GM21717 (cell line): ENCODE results near the gene KCNK4.
A peak's percentile ranks its signal among the peaks of the same experiment; 100 is the strongest.
"Not testable (repeated sequence)": the region's sequence is repeated elsewhere in the genome, so short reads cannot be mapped to it uniquely, and the experiment has no call there.

Source experiments
- ATAC-seq: cut with Tn5 transposase; IDR thresholded peaks from one replicate; pipeline ENCODE4 v1.9.1; 2021; ENCODE audit warnings: mild to moderate bottlenecking, moderate library complexity; ENCODE audit not compliant: unreplicated experiment

The KCNK4 gene

DNA sequence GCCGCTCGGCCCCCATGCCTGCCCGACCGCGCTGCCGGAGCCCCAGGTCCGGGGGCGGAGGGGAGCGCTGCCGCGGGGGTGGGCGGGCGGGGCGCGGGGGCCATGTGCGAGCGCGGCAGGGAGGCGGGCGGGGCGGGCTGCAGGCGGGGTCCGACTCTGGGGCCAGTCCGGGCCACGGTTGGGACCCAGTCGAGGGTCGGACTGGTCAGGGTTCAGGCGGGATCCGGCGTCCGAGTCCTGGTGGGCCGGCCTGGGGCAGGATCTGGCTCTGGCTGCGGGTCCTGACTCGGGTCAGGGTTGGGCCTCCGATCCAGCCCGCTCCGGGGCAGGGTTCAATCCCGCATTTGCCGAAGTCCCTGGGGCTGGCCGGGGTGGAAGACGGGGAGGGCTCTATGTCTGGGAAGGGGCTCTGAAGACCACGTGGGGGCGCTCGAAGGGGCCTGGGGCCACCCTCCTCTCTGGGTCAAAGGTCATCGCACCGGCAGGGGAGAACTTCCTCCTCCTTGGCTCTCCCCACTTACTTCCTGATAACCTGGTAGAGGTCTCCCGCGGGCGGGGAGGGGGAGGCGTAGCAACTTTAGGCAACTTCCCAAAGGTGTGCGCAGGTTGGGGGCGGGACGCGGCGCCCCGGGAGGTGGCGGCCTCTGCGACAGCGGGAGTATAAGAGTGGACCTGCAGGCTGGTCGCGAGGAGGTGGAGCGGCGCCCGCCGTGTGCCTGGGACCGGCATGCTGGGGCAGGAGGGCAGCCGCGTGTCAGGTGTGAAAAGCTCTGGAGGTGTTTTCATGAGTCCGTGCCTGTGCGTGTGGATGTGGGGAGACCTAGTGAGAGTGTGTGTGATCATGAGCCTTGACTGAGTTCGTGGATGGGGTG, 14.8 kb downstream of the KCNK4 start:
- peak; percentile 27 for ATAC-seq

DNA sequence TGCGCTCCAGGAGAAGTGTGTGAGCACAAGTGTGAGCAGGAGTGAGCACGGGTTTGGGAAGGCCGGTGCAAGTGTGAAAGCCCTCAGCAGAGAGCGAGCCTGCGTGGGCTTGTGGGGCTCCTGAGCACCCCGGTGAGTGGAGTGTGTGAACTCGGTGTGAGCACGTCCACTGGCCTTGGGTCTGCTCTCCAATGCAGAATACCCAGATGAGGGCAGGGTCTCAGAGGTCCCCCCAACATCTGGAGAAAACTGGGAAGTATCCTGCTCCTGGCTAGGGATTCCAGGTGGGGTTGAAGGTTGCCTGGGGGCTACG, 15.4 kb downstream of the KCNK4 start:
- ATAC-seq = no peak

DNA sequence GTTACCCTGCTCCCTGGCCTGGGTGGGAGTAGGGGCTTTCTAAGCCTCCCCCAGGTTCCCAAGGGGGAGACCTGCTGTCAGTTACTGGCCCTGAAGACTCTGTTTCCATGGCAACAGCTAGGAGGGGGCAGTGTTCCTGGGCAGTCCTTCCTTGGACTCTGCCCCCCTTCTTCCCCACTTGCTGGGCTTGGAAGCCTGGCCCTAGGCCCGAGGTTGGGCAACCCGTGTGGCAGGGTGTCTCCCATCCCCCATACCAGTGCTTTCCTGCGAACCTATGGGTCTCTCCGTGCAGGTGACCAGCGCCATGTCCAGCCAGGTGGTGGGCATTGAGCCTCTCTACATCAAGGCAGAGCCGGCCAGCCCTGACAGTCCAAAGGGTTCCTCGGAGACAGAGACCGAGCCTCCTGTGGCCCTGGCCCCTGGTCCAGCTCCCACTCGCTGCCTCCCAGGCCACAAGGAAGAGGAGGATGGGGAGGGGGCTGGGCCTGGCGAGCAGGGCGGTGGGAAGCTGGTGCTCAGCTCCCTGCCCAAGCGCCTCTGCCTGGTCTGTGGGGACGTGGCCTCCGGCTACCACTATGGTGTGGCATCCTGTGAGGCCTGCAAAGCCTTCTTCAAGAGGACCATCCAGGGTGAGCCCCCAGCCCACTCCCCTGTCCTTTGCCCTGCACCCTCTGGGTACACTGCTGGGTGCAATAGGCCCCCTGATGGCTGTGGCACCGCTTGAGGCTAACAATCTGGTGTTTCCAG, 15.9 kb downstream of the KCNK4 start:
- no peak for ATAC-seq

DNA sequence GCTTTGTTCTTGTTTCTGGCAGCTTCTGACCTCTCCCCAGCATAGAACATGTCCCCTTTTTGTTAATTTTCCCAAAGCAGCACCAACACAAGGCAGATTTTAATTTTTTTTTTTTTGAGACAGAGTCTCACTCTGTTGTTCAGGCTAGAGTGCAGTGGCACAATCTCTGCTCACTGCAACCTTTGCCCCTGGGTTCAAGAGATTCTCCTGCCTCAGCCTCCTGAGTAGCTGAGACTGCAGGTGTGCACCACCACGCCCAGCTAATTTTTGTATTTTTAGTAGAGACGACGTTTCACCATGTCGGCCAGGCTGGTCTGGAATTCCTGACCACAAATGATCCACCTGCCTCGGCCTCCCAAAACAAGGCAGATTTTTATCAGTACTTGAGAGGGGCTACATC, 16.7 kb downstream of the KCNK4 start:
- not testable (repeated sequence) for ATAC-seq

DNA sequence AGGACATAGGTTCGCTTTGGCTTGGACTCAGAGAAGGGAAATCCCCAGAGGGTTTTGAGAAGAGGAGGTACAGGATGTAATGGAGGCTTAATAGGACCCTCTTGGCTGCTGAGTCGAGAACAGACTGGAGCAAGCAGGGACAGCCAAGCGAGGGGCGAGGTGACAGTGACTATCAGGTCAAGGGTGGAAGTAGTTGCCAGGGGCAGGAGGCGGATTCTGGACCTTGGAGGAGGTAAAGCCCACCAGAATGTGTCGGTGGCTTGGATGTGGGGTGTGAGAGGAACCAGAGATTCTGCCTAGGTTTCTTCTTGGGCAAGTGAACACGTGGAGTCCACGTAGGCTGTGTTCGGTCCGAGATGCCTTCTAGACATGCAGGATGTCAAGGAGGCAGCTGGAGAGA, 21.8 kb downstream of the KCNK4 start:
- ATAC-seq = no peak

DNA sequence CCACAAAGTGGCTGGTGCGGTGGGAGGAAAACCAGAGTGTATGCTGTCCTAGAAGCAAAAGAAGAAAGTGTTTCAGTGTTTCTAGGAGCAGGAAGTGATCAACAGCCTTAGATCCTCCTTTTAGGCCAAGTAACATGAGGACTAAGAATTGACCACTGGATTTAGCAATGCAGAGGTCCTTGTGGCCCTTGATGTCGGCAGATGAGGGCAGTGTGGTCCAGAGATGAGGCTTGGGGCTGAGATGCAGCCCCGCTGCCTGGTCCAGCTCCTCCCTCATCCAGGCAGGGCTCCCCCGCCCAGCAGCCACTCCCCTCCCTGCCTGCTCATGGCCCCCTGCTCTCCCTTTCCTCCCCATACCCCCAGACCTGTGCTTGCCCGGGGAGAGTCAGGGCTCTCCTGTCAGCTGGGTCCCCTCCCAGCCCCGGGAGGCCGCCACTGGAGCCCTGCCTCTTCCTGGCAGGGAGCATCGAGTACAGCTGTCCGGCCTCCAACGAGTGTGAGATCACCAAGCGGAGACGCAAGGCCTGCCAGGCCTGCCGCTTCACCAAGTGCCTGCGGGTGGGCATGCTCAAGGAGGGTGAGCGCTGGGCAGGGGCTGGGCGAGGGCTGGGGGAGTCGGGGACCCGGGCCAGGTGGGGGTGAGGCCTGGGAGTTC, 22.5 kb downstream of the KCNK4 start:
- ATAC-seq = no peak

DNA sequence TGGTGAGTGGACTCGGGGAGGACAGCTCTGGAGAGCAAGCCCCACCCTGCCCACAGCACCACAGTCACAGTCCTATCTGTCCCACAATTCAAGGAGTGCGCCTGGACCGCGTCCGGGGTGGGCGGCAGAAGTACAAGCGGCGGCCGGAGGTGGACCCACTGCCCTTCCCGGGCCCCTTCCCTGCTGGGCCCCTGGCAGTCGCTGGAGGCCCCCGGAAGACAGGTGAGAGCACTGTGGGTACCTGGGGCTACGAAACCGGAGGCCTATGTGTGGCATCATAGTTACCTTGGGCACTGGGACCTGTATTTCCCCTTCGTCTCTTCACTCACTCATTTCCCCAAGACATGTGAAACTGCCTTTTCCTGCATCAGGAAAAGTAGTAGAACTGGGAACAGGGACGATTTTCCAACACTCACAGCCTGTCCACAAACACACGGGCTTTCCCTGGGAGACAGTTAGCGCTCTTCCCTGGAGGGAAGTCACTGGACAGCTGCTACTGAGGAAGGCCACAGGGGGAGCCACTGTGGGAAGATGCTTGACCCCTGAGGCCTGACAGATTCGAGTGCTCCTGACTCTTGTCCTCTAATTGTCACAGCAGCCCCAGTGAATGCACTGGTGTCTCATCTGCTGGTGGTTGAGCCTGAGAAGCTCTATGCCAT, 23.2 kb downstream of the KCNK4 start:
- ATAC-seq = no peak

DNA sequence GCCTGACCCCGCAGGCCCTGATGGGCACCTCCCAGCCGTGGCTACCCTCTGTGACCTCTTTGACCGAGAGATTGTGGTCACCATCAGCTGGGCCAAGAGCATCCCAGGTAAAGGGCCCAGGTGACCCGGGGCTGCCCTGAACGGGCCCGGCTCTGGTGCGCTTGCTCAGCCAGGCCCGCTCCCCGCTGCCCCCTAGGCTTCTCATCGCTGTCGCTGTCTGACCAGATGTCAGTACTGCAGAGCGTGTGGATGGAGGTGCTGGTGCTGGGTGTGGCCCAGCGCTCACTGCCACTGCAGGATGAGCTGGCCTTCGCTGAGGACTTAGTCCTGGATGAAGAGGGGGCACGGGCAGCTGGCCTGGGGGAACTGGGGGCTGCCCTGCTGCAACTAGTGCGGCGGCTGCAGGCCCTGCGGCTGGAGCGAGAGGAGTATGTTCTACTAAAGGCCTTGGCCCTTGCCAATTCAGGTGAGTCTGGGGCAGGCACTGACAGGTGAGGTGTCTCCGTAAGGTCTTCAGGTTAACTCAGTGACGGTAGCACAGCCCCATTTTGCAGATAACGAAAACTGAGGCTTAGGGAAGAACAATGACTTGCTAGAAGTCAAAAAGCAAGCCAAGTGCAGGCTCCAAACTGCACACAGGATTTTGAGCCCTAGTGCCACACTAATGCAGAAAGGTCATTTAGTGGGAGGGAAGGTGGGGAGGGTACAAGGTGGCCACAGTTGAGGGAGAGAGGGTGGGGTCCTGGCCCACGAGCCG, 23.9 kb downstream of the KCNK4 start:
- no peak for ATAC-seq

DNA sequence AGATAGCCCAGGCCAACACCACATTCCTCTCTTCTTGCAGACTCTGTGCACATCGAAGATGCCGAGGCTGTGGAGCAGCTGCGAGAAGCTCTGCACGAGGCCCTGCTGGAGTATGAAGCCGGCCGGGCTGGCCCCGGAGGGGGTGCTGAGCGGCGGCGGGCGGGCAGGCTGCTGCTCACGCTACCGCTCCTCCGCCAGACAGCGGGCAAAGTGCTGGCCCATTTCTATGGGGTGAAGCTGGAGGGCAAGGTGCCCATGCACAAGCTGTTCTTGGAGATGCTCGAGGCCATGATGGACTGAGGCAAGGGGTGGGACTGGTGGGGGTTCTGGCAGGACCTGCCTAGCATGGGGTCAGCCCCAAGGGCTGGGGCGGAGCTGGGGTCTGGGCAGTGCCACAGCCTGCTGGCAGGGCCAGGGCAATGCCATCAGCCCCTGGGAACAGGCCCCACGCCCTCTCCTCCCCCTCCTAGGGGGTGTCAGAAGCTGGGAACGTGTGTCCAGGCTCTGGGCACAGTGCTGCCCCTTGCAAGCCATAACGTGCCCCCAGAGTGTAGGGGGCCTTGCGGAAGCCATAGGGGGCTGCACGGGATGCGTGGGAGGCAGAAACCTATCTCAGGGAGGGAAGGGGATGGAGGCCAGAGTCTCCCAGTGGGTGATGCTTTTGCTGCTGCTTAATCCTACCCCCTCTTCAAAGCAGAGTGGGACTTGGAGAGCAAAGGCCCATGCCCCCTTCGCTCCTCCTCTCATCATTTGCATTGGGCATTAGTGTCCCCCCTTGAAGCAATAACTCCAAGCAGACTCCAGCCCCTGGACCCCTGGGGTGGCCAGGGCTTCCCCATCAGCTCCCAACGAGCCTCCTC, 24.8 kb downstream of the KCNK4 start:
- ATAC-seq = not testable (repeated sequence)

DNA sequence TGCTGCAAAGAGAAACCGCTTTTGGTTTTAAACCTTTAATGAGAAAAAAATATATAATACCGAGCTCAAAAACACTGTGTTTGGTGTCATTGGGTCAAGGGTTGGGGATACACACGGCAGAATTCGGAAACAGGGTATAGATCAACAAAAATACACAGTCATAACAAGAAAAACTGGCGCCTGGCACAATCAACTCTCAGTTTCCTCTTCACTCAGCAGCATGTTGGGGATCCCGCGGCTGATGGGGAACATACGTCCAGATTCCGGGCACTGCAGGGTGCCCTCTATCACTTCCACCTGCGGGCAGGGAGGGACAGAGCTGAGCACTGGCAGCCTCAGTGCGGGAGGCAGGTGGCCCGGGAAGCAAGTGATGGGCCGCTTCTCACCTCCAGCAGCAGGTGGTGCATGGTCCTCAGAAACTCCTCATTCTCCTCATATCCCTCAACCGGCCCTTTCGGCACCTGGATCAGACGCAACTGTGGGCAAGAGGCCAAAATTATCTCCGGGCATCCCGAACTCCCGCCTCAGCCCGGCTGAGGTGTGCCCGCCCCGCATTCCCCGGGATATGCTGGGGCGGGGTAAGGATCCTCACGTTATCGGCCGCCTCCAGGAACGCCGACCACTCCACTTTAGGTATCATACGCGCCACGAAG, 25.7 kb downstream of the KCNK4 start:
- ATAC-seq = peak; percentile 5

DNA sequence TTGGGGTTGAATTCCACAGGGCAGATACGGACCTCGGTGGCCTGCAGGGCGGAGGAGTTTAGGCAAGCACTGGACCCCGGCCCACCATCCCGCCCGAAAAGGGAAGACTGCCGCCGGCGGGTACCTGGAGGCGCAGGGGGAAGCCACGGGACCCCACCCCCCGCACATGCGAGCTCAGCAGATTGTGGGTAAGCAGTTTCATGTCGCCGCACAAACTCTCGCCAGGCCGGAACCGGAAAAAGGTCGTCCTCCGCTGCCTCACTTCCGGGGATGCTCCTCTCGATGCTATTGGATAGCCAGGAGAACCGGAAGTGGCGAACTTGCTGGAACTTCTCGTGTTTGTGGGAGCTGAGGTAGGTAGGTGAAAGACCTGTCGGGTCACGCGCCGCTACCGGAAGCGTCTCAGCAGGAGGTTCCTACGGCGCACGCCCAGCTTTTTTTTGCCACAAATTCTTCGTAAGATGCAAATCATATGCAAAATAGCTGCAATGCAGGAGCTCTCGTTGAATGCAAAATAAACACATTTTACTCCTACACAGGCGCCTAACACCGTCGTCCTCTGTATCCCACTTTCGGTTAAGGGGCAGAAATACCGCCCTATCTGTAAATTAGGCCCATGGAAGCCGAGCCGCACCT, 26.3 kb downstream of the KCNK4 start, which contains the start of gene TRMT112:
TRMT112 (minus strand) TSS at position 235 of the 636 bp plus-strand sequence; CDS start at position 202, 33 bp downstream.
- peak; percentile 41 for ATAC-seq

DNA sequence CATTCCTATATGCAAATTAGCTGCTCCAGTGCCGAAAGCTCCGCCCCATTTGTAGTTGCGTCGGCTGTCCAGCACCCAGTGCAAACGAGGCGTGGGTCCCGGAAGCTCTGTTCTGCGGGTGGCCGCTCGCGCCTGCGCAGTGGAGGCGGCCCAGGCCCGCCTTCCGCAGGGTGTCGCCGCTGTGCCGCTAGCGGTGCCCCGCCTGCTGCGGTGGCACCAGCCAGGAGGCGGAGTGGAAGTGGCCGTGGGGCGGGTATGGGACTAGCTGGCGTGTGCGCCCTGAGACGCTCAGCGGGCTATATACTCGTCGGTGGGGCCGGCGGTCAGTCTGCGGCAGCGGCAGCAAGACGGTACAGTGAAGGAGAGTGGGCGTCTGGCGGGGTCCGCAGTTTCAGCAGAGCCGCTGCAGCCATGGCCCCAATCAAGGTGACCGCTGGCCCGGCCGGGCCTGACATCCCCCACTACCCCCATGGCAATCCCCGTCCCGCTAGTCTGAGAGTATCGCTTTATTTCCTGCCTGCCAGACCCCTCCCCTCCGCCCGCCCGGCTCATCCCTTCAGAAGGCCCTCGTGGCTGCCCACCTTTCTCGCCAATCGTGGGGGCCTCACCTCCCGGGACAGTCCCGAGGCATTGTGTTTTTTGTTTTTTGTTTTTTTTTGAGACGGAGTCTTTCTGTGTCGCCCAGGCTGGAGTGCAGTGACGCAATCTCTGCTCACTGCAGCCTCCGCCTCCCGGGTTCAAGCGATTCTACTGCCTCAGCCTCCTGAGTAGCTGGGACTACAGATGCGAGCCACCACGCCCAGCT, 27.1 kb downstream of the KCNK4 start, which contains the start of gene PRDX5:
PRDX5 (plus strand) TSS at position 161 of the 805 bp plus-strand sequence; CDS start at position 256, 95 bp downstream.
- ATAC-seq = peak; percentile 48

DNA sequence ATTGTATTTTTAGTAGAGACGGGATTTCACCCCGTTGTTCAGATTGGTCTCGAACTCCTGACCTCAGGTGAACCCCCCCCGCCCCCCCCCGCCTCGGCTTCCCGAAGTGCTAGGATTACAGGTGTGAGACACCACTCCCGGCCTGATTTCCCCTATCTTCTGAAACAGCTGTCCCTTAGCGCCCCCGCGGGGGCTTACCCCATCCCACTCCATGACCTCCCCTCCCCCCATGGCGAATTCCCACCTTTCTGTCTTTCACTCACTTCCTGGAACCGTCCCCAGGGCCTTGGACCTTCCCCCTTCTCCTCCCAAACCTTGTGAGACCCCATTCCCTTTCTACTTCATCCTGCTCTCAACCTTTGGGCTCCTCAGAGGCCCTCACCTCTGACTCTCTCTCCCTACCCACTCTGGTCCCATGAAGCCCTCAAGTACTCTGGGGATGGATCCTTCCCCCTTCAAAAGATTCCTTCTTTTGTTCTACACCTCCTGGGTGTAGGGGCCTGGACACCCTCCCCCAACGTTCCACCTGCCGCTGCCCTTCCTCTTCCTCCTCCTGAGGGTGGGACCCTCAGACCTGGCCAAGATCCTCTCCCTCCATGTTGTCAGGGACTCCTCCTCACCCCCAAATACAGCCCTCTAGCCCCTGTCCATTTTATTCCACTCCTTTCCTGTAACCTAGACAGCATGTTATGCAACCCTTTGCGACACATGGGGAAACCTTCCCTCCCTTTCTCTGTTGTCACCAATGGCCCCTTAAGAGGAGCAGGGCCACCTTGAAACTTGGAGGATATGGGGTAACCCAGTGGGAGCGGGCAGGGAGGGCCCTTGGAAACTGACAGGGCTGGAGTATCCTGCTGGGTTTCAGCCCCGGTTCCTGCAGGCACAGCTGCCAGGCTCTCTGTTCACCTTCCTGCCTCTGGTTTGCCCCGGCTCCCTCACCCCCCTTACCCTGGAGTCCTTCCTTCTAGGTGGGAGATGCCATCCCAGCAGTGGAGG, 28.0 kb downstream of the KCNK4 start:
- no peak for ATAC-seq

DNA sequence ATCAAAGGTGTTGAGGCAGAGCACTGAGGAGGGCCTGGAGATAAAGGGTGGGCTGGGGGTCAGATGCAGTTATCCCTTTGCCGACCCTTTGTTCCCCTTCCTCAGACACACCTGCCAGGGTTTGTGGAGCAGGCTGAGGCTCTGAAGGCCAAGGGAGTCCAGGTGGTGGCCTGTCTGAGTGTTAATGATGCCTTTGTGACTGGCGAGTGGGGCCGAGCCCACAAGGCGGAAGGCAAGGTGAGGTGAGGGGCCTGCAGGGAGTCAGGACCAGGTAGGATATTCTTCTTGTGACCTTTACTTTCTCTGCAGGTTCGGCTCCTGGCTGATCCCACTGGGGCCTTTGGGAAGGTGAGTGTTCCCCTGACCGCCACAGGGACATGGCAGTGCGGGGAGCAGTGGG, 29.5 kb downstream of the KCNK4 start:
- ATAC-seq = no peak

DNA sequence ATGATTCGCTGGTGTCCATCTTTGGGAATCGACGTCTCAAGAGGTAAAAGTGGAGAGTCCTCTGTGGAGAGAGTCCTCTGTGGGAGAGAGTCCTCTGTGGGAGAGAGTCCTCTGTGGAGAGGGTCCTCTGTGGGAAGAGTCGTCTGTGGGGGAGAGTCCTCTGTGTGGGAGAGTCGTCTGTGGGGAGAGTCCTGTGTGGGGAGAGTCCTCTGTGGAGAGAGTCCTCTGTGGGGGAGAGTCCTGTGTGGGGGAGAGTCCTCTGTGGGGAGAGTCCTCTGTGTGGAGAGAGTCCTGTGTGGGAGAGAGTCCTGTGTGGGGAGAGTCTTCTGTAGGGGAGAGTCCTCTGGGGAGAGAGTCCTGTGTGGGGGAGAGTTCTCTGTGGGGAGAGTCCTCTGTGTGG, 29.9 kb downstream of the KCNK4 start:
- ATAC-seq = no peak

DNA sequence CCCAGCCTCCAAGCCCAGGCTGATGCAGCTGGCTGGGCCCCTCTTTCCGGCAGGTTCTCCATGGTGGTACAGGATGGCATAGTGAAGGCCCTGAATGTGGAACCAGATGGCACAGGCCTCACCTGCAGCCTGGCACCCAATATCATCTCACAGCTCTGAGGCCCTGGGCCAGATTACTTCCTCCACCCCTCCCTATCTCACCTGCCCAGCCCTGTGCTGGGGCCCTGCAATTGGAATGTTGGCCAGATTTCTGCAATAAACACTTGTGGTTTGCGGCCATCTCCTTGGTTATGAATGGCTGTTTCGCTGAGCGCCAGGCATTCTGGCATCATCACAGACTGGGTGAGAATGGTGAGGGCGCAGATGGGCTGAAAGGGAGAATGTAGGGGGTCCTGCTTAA, 30.4 kb downstream of the KCNK4 start:
- no peak for ATAC-seq
